NT2/D1 (cell line): ENCODE measurements around the gene ASB18.

Experiments
- SUZ12 ChIP-seq: IDR thresholded peaks from 2 replicates; pipeline ENCODE4 v1.6.1; 2011; ENCODE audit not compliant: insufficient read length, insufficient read depth; ENCODE audit errors: extremely low read depth
- YY1 ChIP-seq: IDR thresholded peaks from 2 replicates; pipeline ENCODE4 v1.6.1; 2011; ENCODE audit not compliant: insufficient read length, insufficient read depth
- ZNF274 ChIP-seq: IDR thresholded peaks from 2 replicates; pipeline ENCODE4 v1.6.1; 2011; ENCODE audit warnings: mild to moderate bottlenecking, low read depth, low read length

DNA sequence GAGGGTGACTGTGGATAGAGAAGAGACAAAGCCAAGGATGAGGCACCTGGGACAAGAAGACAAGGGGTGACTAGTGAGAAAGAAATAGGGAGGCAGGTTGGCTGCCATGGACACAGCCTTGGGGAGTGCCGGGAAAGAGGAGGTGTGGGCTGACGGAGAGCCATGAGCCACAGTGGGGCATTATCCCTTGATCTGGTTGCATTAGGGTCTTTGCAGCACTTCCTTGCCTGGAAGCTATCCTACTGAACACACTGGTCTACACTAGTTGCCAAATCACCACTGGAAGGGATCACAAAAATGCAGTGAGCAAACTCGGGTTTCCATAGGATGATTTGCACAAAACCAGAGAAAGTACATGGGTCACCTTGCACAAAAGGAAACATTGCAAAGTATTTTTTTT lies 27.7 kb upstream of the ASB18 start:
- TF ChIP-seq SUZ12 (no peak), ZNF274 (no peak), YY1 (no peak)
